22Rv1 (cell line): ENCODE data around the gene RNF181.

Experiments
- CTCF ChIP-seq: fragments of 450-650 bp; IDR thresholded peaks from 2 replicates; pipeline ENCODE4 v1.5.1; 2017; ENCODE audit warnings: mild to moderate bottlenecking
- ZFX ChIP-seq: fragments of 450-650 bp; IDR thresholded peaks from 2 replicates; pipeline ENCODE4 v1.6.1; 2017; ENCODE audit warnings: antibody characterized with exemption, borderline replicate concordance

- TF ChIP-seq CTCF: no peak
- no peak for TF ChIP-seq ZFX
These were observed 6.9 kb upstream of the RNF181 start for GRCh38 chr2:85588645-85589044.
